Parathyroid adenoma (tissue), 2 donors: ENCODE data around the gene KAZN.

Experiments used
- H2AFZ ChIP-seq: fragments of 300-600 bp; sonication (generic); one replicate; pipeline ENCODE4 v1.7.0; 2017; ENCODE audit warnings: antibody characterized with exemption, mild to moderate bottlenecking
- H3K27ac ChIP-seq: fragments of 300-600 bp; sonication (generic); one replicate; pipeline ENCODE4 v1.7.0; 2017
- H3K27me3 ChIP-seq: fragments of 300-600 bp; sonication (generic); one replicate; pipeline ENCODE4 v1.7.0; 2017; ENCODE audit warnings: low read length; ENCODE audit not compliant: control insufficient read depth, insufficient read depth
- H3K36me3 ChIP-seq: fragments of 300-600 bp; sonication (generic); one replicate; pipeline ENCODE4 v1.7.0; 2017; ENCODE audit warnings: low read length; ENCODE audit not compliant: control insufficient read depth, insufficient read depth
- H3K4me1 ChIP-seq: fragments of 300-600 bp; sonication (generic); one replicate; pipeline ENCODE4 v1.7.0; 2017; ENCODE audit warnings: control low read depth
- H3K4me2 ChIP-seq: fragments of 300-600 bp; sonication (generic); one replicate; pipeline ENCODE4 v1.7.0; 2017; ENCODE audit warnings: low read length
- H3K4me3 ChIP-seq: fragments of 300-600 bp; sonication (generic); one replicate; pipeline ENCODE4 v1.7.0; 2017; ENCODE audit warnings: low read depth, low read length
- H3K79me2 ChIP-seq: fragments of 300-600 bp; sonication (generic); one replicate; pipeline ENCODE4 v1.7.0; 2017; ENCODE audit warnings: control low read depth
- H3K9ac ChIP-seq: fragments of 300-600 bp; sonication (generic); one replicate; pipeline ENCODE4 v1.7.0; 2017; ENCODE audit warnings: mild to moderate bottlenecking
- H3K9me3 ChIP-seq: fragments of 300-600 bp; sonication (generic); one replicate; pipeline ENCODE4 v1.7.0; 2017; ENCODE audit warnings: low read length; ENCODE audit not compliant: control insufficient read depth
- CTCF ChIP-seq: fragments of 300-600 bp; sonication (generic); IDR thresholded peaks from one replicate; pipeline ENCODE4 v1.7.0; 2017; ENCODE audit warnings: antibody characterized with exemption, mild to moderate bottlenecking
- donor health status: primary hyperparathyroidism.

Gene KAZN

GRCh38 chr1:14822493-14822892 is 224.0 kb downstream of the KAZN start:
- H3K27ac ChIP-seq, result no peak overlapping the region
- H3K36me3 ChIP-seq, result no peaks in the 10 kb centered on the region
- H3K79me2 ChIP-seq, result no peaks in the 10 kb centered on the region
- no peak overlapping the region for H2AFZ ChIP-seq
- TF ChIP-seq CTCF, result no peak
- H3K4me2 ChIP-seq, result no peak overlapping the region
- H3K9me3 ChIP-seq, result no peaks in the 10 kb centered on the region
- H3K4me1 ChIP-seq, result no peaks in the 10 kb centered on the region
- no peak overlapping the region for H3K4me3 ChIP-seq
- H3K9ac ChIP-seq, result no peak overlapping the region
- no peaks in the 10 kb centered on the region for H3K27me3 ChIP-seq

- no peak overlapping the region for H3K27ac ChIP-seq
- H3K4me3 ChIP-seq, result no peak overlapping the region
- no peak for TF ChIP-seq CTCF
Observed at GRCh38 chr1:14822996-14823395, 224.5 kb downstream of the KAZN start.

GRCh38 chr1:14824314-14824915 is 225.9 kb downstream of the KAZN start:
- Histone ChIP-seq H3K4me1 (no peaks in the 10 kb centered on the region), H3K4me3 (no peak overlapping the region), H3K36me3 (no peaks in the 10 kb centered on the region), H2AFZ (no peak overlapping the region), H3K79me2 (no peaks in the 10 kb centered on the region), H3K9me3 (no peaks in the 10 kb centered on the region), H3K27ac (no peak overlapping the region), H3K27me3 (no peaks in the 10 kb centered on the region), H3K4me2 (no peak overlapping the region), H3K9ac (no peak overlapping the region)
- no peak for TF ChIP-seq CTCF

More at GRCh38 chr1:14822996-14823395, 224.5 kb downstream of the KAZN start:
- H3K36me3 ChIP-seq, result no peaks in the 10 kb centered on the region
- H3K9ac ChIP-seq, result no peak overlapping the region
- no peak overlapping the region for H2AFZ ChIP-seq
- H3K4me2 ChIP-seq, result no peak overlapping the region
- H3K4me1 ChIP-seq, result no peaks in the 10 kb centered on the region
- H3K79me2 ChIP-seq, result no peaks in the 10 kb centered on the region
- H3K27me3 ChIP-seq, result no peaks in the 10 kb centered on the region
- no peaks in the 10 kb centered on the region for H3K9me3 ChIP-seq

GRCh38 chr1:14825396-14825795 is 226.9 kb downstream of the KAZN start:
- Histone ChIP-seq H3K27me3 (no peaks in the 10 kb centered on the region), H3K4me2 (no peak overlapping the region), H2AFZ (no peak overlapping the region), H3K4me1 (no peaks in the 10 kb centered on the region), H3K36me3 (no peaks in the 10 kb centered on the region), H3K79me2 (no peaks in the 10 kb centered on the region), H3K9me3 (no peaks in the 10 kb centered on the region), H3K9ac (no peak overlapping the region), H3K4me3 (no peak overlapping the region), H3K27ac (no peak overlapping the region)
- TF ChIP-seq CTCF, result no peak

GRCh38 chr1:14826172-14826636 is 227.7 kb downstream of the KAZN start:
- Histone ChIP-seq H3K4me3 (no peak overlapping the region), H3K27ac (no peak overlapping the region), H2AFZ (no peak overlapping the region), H3K27me3 (no peaks in the 10 kb centered on the region), H3K4me2 (no peak overlapping the region), H3K4me1 (no peaks in the 10 kb centered on the region), H3K36me3 (no peaks in the 10 kb centered on the region), H3K9me3 (no peaks in the 10 kb centered on the region), H3K79me2 (no peaks in the 10 kb centered on the region), H3K9ac (no peak overlapping the region)
- TF ChIP-seq CTCF, result no peak
